Fibroblast of pulmonary artery (primary cell): Measurements from ENCODE around the gene TP53AIP1.
A peak's percentile ranks its signal among the peaks of the same experiment; 100 is the strongest.

Experiments used
- DNase-seq: peaks from one replicate; pipeline ENCODE4 v3.0.0-alpha.2; 2010; ENCODE audit warnings: low read depth
- H3K4me3 ChIP-seq: replicated peaks from 2 replicates; pipeline ENCODE4 v1.5.1; 2011; ENCODE audit warnings: low read depth, mild to moderate bottlenecking, control low read depth, low read length, moderate library complexity
- CTCF ChIP-seq: IDR thresholded peaks from 2 replicates; pipeline ENCODE4 v1.5.1; 2011; ENCODE audit warnings: mild to moderate bottlenecking, control low read depth, low read length, inconsistent platforms; ENCODE audit errors: missing control alignments

TP53AIP1 gene

DNA sequence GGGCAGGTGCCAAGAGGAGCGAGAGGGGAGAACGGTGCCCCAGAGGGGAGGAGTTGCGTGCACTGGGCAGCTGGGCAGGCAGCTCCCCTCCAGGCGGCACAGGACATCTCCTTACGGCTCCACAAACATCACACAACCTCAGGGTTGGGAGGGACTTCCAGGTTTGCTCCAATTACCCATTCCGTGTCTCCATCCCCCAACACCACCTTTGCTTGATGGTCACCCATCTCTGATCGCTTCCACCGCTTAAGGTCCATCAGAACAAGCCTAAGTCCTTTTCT, 14.5 kb upstream of the TP53AIP1 start:
- DNase-seq: no peak
- TF ChIP-seq CTCF: no peak
- H3K4me3 ChIP-seq: no peak overlapping the region

- no peak overlapping the region for H3K4me3 ChIP-seq
- TF ChIP-seq CTCF: peak; percentile 78
- peak; percentile 81 for DNase-seq
Observed at GRCh38 chr11:128956401-128957201, 13.9 kb upstream of the TP53AIP1 start.

GRCh38 chr11:128955636-128956035, 13.0 kb upstream of the TP53AIP1 start:
- DNase-seq: no peak
- TF ChIP-seq CTCF: no peak
- no peak overlapping the region for H3K4me3 ChIP-seq

- DNase-seq: no peak
- no peak for TF ChIP-seq CTCF
- H3K4me3 ChIP-seq: no peak overlapping the region
Observed at GRCh38 chr11:128953151-128953550, 10.5 kb upstream of the TP53AIP1 start.

DNA sequence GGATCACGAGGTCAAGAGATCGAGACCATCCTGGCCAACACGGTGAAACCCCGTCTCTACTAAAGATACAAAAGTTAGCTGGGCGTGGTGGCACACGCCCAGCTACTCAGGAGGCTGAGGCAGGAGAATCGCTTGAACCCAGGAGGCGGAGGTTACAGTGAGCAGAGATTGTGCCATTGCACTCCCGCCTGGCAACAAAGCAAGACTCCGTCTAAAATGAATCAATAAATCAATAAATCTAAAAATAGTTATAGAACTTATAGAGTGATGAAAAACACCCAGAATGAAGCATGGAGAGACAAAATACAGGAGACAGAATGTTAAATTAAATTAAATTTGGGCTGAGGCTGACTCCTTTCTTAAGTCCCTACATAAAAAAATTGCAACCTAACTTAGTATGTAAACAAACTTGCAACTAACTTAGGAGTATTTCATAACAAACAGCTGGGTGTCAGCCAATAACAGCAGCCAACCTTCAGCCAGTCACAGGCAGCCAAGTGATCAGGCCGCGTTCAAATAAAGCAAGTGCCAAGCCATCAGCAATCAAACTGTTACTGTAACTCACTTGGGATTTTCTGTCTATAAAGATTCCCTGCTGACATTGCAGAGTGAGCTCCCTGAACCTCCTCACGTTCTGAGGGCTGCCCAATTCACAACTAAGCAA, 7.3 kb upstream of the TP53AIP1 start:
- no peak for TF ChIP-seq CTCF
- H3K4me3 ChIP-seq: no peak overlapping the region
- DNase-seq: peak; percentile 18

GRCh38 chr11:128948583-128948982, 5.9 kb upstream of the TP53AIP1 start:
- no peak for DNase-seq
- no peak overlapping the region for H3K4me3 ChIP-seq
- TF ChIP-seq CTCF: no peak

- H3K4me3 ChIP-seq: no peak overlapping the region
- TF ChIP-seq CTCF: no peak
- no peak for DNase-seq
Observed at GRCh38 chr11:128947773-128948172, 5.1 kb upstream of the TP53AIP1 start.
